HG02943 (cell line): Measurements from ENCODE around the gene BRD1.

ENCODE experiments used
- ATAC-seq: cut with Tn5 transposase; IDR thresholded peaks from one replicate; pipeline ENCODE4 v1.9.1; 2021; ENCODE audit warnings: mild to moderate bottlenecking, low read depth, moderate library complexity; ENCODE audit not compliant: unreplicated experiment

Gene BRD1

DNA sequence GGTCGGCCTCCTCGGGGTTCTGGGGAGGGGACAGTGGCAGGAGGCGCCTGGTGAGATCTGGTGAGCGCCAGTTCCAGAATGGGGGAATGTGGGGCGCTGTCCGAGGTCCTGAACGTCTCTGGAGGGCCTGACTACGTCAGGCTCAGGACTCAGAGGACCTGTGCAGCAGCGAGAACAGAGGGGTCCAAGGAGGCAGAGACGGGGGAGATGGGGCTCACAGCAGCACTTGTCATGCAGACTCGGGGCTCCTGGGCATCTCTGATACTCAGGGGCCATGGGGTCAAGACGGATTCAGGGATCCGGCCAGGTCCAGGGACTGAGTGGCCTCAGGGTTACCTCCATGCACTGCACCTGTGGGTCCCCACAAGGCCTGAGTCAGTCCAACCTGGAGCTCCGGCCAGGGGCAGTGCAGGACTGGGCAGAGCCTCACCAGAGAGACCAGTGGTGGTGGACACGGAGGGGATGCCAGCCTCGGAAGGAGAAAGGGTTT, 92.2 kb downstream of the BRD1 start:
- ATAC-seq: no peak

DNA sequence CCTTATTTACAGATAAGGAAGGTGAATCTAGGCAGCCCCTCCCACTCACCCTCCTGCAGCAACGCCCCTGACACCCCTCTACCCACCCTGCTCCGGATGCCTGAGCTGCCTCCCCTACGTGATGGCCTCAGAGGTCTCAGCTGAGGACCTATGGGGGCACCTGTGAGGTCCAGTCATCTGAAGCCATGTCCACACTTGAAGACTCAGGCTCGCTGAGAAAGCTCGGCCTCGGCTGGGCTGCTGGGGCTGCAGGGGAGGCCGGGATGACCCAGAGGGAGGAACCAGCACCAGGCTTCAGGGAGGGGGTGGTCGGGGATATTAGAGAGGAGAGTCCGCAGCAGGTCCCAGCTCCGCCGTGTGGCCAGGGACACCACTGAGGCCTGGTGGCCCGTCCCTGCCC, 92.8 kb downstream of the BRD1 start:
- no peak for ATAC-seq

DNA sequence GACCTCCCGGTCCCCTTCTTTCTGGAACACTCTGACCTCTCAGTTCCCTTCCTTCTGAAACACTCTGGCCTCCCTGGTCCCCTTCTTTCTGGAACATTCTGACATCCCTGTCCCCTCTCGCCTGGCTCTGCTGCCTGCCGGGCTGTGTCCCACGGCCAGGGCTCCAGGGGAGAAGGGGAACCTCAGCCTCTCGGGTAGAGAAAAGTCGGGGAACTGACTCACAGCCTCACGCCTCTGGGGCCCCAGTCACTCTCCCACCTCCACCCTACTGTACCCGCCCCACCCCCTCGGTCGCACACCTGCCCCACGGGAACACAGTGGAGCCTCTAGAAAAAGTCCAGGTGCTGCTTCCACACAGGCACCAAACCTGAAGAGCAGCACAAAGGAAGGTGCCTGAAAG, 93.3 kb downstream of the BRD1 start:
- no peak for ATAC-seq

DNA sequence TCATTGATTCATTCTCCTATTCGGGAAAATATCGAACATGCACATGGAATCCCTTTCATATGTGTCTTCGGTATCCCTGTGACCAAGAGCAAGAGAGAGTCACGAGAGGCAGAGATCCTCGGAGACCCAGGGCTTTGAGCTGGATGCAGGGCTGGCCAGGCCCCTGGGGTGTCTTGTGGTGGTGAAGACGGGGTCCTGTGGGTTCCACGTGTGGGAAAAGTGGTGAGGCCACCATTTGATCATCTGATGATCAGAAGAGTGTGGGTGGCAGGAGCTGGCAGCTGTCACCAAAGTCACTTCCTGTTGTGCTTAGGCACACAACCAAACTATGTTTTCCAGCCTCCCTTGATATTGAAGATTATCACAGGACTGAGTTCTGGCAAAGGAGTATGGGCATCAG, 94.0 kb downstream of the BRD1 start:
- ATAC-seq: no peak

DNA sequence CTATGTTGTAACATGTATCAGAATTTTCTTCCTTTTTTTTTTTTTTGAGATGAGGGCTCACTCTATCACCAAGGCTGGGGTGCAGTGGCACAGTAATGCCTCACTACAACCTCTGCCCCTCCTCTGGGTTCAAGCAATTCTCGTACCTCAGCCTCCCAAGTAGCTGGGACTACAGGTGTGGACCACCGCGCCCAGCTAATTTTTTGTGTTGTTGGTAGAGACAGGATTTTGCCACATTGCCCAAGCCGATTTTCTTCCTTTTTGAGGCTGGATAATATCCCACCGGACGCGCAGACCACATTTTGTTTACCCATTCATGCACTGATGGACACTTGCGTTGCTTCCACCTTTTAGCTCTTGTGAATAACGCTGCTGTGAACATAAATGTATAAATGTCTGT, 97.0 kb downstream of the BRD1 start:
- no peak for ATAC-seq

DNA sequence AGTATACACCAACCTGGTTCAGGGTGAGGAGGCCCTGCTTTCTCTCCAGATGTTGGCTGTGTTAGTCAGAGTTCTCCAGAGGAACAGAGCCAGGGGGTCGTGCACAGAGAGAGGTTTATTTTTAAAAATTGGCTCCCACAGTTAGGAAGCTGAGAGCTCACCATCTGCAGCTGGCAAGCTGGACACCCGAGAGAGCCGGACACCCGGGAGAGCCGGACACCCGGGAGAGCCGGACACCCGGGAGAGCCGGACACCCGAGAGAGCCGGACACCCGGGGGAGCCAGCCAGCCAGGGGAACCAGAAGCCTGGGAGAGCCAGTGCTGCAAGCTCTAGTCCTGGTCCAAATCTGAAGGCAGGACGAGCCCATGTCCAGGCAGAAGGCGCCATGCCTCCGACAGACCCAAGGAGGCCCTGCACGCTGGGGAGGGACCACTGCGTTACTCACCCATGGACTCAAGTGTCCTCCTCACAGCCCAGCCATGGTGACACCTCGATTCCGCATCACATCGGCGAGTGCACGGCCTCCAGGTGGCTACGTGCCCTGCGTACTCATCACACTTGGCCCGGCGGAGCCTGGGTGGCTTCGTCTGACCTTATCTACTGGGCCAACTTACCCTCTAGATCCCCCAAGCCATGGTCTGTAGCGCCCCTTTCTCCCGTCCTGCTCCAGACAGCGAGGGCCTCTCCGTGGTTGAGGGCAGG, 99.0 kb downstream of the BRD1 start:
- ATAC-seq: no peak

DNA sequence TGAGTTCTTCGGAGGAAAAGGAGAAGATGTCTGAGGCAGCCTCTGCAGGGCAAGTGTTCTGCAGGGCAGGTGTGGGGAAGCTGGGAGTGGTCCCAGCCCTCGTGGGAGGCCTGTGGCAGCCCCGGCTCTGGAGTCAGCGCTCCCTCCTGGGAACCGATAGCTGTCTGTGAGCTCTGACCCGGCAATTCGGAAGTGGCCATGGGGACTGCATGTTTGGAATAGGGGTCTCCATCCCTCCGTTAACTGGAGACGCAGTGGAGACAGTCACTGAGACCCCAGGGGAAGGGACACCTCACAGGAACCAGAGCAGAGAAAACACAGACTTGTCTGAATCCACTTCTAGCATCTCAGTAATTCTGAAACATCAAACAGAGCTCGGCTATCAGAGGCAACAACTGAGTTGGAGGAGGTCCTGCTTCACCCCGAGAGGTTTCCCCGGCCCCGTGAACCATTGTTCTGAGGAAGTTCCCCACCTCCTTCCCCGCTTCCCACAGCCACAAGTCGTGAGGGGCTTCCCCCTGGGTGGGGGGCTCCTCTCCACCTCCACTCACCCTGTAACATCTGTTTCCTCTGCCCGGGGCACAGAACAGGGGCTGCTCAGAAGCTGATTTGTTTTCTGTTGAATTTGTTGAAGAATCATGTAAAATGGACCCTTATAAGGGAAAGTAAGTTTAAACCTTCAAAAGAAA, 99.6 kb downstream of the BRD1 start:
- no peak for ATAC-seq

DNA sequence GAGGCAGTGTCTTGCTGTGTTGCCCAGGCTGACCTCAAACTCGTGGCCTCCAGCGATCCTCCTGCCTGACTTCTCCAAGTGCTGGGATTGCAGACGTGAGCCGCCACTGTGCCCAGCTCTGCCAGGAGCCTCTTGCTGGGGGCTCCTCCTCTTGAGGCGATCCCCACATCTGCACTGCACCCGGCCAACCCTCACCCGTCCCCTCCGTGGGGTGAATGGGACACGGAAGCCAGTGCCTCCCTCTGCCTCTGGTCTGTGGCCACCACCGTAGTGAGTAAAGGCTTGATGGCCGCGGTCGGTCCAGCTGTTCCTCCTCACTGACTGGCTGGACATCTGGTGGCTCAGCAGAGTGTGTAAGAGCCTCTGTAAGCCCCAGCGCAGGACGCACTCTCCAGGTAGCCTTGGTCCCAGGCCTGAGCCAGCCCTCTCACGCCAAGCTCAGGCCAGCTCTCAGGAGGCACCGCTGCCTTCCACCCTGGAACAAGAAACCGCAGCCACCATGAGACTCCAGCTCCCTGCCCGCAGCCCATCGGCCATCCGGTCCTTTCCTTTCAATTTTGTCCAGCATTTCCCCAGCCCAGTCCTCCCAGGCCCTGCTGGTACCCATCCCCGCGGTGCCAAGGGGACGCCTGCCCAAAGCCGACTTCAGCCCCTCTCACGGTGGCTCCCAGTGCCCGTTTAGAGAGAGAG, 100.3 kb downstream of the BRD1 start:
- ATAC-seq: no peak

DNA sequence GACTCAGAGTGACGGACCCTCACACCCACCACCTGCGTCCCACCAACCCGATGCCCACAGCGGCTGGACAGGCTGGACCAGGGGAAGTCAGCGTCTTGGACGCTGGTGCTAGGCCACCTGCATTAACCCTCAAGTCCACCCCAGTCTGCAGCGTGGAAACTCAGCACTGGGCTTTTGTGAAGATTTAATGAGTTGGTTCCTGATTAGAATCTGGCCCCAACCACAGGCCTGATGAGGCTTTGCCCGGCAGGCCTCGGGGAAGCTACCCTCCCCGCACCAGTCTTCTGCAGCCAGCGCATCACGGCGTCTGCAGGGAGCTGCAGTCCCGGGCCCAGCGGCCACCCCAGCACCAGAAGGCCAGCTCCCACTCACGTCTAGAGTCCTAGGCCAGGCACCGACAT, 101.0 kb downstream of the BRD1 start:
- ATAC-seq: no peak

DNA sequence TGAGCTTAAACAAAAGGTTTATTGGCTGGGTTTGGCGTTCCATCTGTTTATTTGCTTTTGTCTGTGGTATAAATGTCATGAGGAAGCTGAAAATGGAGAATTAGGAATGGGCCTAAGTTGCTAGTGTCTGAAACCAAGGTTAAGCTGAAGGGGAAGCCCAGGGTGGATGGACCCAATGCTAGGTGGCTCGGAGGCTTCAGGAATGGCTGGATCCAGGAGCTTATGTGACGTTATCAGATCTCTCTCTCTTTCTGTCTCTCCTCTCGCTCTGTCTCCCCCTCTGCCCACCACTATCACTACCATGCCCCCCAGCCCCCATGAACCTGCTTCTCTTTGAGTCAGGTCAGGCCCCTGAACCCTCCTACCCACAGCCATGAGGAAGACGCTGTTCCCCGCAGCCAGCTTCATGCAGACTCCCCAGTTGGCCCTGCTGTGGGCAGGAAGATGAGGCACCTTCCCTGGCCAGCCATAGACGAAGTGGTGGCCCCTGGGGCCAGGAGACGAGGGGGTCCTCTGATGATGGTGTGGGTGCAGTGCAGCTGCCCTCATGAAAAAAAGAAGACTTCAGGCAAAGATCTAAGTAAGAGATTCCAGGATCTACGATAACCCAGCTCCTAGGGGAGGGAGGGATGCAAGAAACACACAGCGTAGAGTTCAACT, 101.5 kb downstream of the BRD1 start:
- ATAC-seq: no peak

DNA sequence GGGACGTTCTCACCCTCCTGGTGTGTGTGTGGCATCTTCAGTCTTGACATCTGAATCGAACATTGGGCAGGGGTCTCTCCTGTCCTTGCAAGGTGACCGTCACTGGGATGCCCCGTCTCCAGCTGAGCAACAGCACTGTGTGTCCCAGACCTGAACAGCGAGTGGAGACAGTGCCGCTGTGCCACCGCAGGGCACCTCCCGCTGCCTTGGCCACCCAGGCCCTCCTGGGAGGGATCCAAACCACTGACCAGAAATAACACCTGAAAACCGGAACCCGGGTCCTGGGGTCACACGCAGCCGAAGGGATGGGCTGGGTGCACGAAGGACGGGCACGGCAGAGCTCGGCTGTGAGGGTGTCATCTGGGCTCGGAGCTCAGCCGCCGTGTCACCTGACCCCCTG, 102.2 kb downstream of the BRD1 start:
- no peak for ATAC-seq

DNA sequence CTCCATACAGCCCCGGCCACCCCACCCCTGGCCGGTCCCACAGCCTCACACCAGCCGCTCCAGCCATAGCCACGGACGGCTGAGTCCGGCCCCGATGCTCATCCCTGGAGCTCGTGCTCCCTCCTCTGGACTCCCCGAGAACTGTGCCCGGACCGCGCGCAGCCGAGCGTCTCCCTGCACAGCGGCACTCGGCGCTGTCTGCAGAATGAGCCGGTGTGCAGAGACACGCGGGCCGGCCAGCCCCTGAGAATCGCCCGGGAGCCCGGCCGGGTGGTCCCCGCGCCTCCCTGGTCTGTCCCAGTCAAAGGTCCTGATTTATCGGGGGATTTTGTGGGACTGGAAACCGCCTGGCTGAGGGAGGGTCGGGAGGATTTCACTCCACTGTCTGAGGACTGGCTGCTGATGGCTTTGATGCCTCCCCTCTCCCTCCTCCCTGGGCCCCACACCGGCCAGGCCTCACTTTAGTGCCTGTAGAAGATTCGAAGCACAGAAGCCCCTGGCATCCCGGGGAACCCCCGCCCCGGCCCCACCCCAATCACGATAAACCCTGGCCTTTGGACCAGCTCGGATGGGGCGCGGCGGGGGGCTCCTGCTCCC, 102.7 kb downstream of the BRD1 start:
- ATAC-seq: no peak

DNA sequence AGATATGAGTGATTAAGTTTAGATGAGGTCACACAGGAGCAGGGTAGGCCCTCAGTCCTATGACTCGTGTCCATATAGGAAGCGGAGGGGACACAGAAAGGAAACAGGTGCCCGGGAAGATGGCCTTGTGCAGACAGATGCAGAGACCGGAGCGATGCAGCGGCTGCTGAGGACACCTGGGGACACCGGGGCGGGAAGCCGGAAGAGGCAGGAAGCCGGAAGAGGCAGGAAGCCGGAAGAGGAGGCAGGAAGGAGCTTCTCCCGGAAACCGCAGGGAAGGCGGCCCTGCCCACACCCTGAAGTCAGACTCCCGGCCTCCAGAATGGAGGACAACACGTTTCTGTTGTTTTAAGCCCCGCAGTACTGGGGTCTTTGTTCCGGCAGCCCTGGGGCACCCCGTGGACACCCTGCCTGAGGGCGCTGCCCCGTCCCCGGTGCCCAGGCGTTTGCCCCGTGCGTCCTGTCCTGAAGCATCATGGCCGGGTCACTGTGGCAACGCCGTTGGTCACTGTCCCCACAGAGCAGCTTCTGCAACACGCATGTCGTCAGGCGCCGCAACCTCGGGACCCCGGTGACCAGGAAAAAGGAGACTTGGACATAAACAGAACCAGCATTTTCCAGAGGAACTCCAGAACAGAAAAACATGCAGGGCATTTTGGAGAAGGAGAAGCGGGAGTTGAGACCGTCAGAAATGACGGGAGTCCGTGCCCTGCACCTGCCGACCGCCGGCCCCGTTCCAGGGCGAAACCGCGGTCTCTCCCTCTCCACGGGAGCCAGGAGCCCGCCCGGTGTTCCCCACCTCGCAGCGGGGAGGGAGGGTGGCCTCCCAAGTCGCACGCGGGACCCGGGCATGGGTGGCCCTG, 103.4 kb downstream of the BRD1 start:
- ATAC-seq: no peak

DNA sequence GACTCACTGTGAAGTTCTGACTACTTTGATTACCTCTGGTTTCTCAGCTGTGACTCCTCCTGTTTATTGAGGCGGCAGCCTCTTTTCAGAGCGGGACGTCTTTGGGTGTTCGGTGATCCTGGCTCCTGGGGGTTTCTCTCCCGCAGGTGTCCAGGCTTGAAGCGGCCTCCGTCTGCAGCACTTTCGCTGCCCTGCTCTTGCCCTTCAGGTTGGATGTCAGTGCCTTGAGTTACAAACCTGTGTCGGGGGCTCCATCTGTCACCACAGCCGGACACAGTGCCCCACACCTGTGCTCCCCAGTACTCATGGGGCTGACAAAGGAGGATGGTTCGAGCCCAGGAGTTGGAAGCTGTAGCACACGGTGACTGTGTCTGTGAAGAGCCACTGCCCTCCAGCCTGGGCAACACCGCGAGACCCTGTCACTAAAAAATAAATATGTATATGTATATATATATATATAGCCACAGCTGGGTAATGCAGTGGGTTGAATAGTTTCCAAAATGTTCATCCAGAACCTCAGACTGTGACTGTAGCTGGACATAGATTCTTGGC, 104.1 kb downstream of the BRD1 start:
- ATAC-seq: no peak
